H7 (cell line): Measurements from ENCODE around the gene RYR1. TPM values are rescaled to one million over a fixed set of nuclear protein-coding genes. Genes with fewer than 3 reads are reported as not detected.
"Not testable (repeated sequence)": the region's sequence is repeated elsewhere in the genome, so short reads cannot be mapped to it uniquely, and the experiment has no call there.

ENCODE experiments used
- DNase-seq: peaks from one replicate; pipeline ENCODE4 v3.0.0; 2012
- H3K27me3 ChIP-seq: 2 replicates; pipeline ENCODE4 v1.6.0; 2011; ENCODE audit warnings: mild to moderate bottlenecking, low read length; ENCODE audit not compliant: control insufficient read depth, insufficient read depth
- H3K36me3 ChIP-seq: replicated peaks from 2 replicates; pipeline ENCODE4 v1.5.1; 2011; ENCODE audit warnings: low read length; ENCODE audit not compliant: control insufficient read depth, insufficient read depth
- H3K4me3 ChIP-seq: 2 replicates; pipeline ENCODE4 v1.5.1; 2011; ENCODE audit warnings: low read depth, mild to moderate bottlenecking, control low read depth, low read length, moderate library complexity; ENCODE audit not compliant: insufficient read depth
- total RNA-seq: library from RNA; depleted of rRNA; stranded (reverse); fragments of >200 nt; shearing (Covaris generic); gene quantifications from 2 replicates; pipeline ENCODE4 v1.2.3, GENCODE V29; 2014

RYR1 gene
- total RNA-seq, 1 experiment from 2014 or later, result 17.9 TPM

GRCh38 chr19:38391911-38392464, 41.5 kb upstream of the RYR1 start:
- DNase-seq, result peak; percentile 59
- Histone ChIP-seq H3K27me3 (peaks cover 10% of the 10 kb centered on the region), H3K36me3 (peaks cover 4% of the 10 kb centered on the region), H3K4me3 (no peak overlapping the region)

GRCh38 chr19:38392707-38393308, 40.7 kb upstream of the RYR1 start:
- Histone ChIP-seq H3K4me3 (no peak overlapping the region), H3K27me3 (peaks cover 16% of the 10 kb centered on the region), H3K36me3 (peaks cover 4% of the 10 kb centered on the region)
- no peak for DNase-seq

DNA sequence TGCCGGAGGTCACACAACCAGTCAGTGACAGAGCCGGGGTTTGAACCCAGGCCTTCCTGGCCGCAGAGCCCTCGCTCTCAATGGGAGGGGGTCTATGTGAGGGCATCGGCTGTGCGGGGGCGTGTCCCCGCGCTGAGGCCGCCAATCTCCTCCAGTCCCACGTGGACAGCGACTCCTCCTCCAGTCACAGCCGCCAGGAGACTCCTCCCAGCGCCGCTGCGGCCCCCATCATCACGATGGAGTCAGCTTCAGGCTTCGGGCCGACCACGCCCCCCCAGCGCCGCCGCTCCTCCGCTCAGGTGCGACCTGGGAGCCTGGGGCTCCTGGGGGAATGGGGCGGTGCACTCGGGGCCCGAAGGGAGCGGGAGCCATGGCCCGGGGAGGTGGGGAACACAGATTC, 39.0 kb upstream of the RYR1 start:
- peaks cover 4% of the 10 kb centered on the region for H3K36me3 ChIP-seq
- peaks cover 23% of the 10 kb centered on the region for H3K27me3 ChIP-seq
- H3K4me3 ChIP-seq, result peak overlapping the region; percentile 31
- DNase-seq, result peak; percentile 98

DNA sequence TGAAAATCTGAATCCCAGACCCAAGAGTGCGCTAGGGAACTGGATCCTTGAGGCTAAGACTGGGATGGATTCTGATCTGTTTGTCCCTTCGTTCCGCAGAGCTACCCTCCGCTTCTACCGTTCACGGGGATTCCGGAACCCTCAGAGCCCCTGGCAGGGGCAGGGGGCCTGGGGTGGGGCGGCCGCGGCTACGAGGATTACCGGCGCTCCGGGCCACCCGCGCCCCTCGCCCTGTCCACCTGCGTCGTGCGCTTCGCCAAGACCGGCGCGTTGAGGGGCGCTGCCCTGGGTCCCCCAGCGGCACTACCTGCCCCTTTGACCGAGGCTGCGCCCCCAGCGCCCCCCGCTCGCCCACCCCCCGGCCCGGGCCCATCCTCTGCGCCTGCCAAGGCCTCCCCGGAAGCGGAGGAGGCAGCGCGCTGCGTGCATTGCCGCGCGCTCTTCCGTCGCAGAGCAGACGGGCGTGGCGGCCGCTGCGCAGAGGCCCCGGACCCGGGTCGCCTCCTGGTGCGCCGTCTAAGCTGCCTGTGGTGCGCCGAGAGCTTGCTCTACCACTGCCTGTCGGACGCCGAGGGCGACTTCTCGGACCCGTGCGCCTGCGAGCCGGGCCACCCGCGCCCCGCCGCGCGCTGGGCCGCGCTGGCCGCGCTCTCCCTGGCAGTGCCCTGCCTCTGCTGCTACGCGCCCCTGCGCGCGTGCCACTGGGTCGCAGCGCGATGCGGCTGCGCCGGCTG, 37.9 kb upstream of the RYR1 start:
- H3K36me3 ChIP-seq, result peaks cover 4% of the 10 kb centered on the region
- no peak overlapping the region for H3K4me3 ChIP-seq
- H3K27me3 ChIP-seq, result peaks cover 30% of the 10 kb centered on the region
- no peak for DNase-seq

- Histone ChIP-seq H3K4me3 (no peak overlapping the region), H3K27me3 (peaks cover 41% of the 10 kb centered on the region), H3K36me3 (no peaks in the 10 kb centered on the region)
- no peak for DNase-seq
Observed at GRCh38 chr19:38399081-38399480, 34.4 kb upstream of the RYR1 start.

DNA sequence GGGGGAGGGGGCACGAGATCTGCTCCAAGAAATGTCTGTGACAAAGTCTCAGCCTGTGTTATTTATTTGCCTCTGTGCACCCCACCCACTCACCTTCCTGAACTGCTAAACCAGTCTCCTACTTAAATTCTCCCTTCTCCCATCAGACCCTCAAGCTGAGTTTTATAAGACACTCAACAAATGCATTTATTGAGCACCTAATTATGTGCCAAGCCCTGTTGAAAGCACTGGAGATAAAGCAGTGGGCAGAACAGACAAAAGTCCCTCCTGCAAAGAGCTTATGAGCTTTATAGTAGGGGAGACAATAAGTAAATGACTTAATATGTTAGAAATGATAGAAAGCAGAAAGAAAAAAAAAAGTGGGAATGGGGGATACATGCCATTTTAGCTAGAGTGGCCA, 34.0 kb upstream of the RYR1 start:
- Histone ChIP-seq H3K27me3 (peaks cover 43% of the 10 kb centered on the region), H3K4me3 (no peak overlapping the region), H3K36me3 (no peaks in the 10 kb centered on the region)
- no peak for DNase-seq

- no peak for DNase-seq
- Histone ChIP-seq H3K27me3 (peaks cover 43% of the 10 kb centered on the region), H3K36me3 (no peaks in the 10 kb centered on the region), H3K4me3 (no peak overlapping the region)
Observed at GRCh38 chr19:38400361-38400760, 33.1 kb upstream of the RYR1 start.

DNA sequence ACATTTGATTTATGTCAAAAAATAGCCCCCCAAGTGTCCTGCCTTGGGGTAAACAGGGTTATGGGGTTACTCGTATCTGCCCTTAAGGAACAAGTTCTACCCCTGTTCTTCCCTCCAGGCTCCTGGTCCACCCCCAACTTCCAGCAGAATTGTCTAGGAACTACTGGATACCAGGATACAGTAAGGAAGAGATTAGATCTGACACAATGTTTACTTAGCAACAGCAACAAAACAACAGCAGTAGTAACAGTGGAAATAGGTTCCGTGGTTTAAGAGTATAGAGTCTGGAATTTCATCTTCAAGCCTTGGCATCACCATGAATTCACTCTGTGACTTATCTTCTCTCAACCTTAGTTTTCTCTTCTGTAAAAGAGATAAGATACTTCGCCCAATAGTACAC, 32.3 kb upstream of the RYR1 start:
- Histone ChIP-seq H3K27me3 (peaks cover 41% of the 10 kb centered on the region), H3K4me3 (no peak overlapping the region)

GRCh38 chr19:38402623-38402966, 30.9 kb upstream of the RYR1 start:
- Histone ChIP-seq H3K4me3 (peak overlapping the region; percentile 22; the same call in 1 of the 2 replicates), H3K27me3 (peaks cover 29% of the 10 kb centered on the region), H3K36me3 (no peaks in the 10 kb centered on the region; the same call in 1 of the 2 replicates)
- DNase-seq, result no peak

More for the DNA sequence above, 32.3 kb upstream of the RYR1 start:
- no peak for DNase-seq
- no peaks in the 10 kb centered on the region for H3K36me3 ChIP-seq

DNA sequence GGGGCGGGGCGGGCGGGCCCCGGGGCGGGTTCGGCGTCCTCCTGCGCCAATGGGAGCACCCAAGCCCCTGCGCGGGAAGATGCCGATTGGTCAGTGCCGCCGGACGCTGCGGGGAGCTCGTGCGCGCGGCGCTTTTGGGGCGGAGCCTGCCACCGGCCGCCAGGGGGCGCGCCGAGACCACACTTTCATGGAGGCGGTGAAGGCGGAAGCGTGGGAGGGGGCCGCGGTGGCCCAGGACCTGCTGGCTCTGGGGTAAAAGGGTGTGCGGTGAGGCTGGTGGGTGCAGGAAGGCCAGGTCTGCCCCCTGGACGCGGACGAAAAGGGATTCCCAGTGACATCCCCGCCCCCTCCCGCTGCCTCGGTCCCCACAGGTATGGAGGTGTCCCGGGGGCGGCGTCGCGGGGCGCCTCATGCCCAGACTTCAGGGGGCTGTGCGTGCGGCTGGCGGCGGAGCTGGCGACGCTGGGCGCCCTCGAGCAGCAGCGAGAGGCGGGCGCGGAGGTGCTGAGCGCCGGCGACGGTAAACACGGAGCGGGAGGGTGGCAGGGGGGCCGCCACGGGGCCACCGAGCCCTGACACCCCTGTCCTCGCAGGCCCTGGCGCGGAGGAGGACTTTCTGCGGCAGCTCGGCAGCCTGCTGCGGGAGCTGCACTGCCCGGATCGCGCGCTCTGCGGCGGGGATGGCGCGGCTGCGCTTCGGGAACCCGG, 30.4 kb upstream of the RYR1 start, which contains the start of gene FAM98C:
Gene FAM98C (plus strand): TSS at position 127 of the 708 bp plus-strand sequence. CDS start 61 bp downstream, at position 188.
- Histone ChIP-seq H3K4me3 (peak within 1 kb of the TSS; percentile 66), H3K36me3 (no peaks in the 10 kb centered on the region; the same call in 1 of the 2 replicates), H3K27me3 (peaks cover 26% of the 10 kb centered on the region)
- DNase-seq, result peak; percentile 100

DNA sequence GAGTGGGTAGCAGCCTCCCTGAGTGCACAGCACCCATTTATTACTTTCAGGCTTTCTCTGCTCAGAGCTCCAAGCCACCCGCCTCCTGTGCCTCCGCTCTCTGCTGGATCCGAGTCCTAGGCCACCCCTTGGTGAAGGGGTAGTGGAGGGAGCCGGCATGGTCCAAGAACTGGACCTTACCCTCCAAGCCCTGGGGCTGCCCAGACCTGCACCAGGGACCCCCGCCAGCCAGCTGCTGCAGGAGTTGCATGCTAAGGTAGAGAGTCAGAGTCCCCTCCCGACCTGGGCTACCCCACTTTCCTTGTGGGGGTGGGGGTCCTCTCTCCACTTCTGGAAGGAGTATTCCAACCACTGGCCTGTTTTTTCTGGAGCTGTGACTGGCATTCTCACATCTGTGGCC, 28.6 kb upstream of the RYR1 start:
- Histone ChIP-seq H3K27me3 (peaks cover 17% of the 10 kb centered on the region), H3K4me3 (no peak overlapping the region), H3K36me3 (no peaks in the 10 kb centered on the region; the same call in 1 of the 2 replicates)
- DNase-seq, result no peak

- DNase-seq, result no peak
- H3K27me3 ChIP-seq, result peaks cover 14% of the 10 kb centered on the region
- no peaks in the 10 kb centered on the region; the same call in 1 of the 2 replicates for H3K36me3 ChIP-seq
- H3K4me3 ChIP-seq, result no peak overlapping the region
Observed at GRCh38 chr19:38405276-38405675, 28.2 kb upstream of the RYR1 start.

DNA sequence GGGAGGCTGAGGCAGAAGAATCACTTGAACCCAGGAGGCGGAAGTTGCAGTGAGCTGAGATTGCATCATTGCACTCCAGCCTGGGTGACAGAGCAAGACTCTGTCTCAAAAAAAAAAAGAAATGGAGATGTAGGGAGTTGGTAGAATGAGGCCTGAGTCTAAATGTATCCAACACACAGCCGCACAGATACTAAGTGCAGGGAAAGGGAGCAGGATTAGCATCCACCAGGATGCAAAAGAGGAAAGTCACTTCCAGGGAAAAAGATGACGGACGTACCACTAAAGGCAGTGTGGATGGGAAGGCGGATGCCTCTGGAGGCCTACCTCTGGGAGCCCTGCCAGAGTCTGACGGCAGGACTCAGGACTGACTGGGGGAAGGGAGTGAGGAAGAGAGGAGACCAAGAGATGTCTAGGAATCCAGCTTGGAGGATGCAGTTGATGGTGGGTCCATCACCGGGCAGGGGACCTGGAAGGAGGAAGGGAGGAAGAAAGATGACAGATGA, 23.8 kb upstream of the RYR1 start:
- Histone ChIP-seq H3K27me3 (no peaks in the 10 kb centered on the region; the same call in 1 of the 2 replicates), H3K36me3 (no peaks in the 10 kb centered on the region; the same call in 1 of the 2 replicates), H3K4me3 (no peak overlapping the region)
- no peak for DNase-seq

DNA sequence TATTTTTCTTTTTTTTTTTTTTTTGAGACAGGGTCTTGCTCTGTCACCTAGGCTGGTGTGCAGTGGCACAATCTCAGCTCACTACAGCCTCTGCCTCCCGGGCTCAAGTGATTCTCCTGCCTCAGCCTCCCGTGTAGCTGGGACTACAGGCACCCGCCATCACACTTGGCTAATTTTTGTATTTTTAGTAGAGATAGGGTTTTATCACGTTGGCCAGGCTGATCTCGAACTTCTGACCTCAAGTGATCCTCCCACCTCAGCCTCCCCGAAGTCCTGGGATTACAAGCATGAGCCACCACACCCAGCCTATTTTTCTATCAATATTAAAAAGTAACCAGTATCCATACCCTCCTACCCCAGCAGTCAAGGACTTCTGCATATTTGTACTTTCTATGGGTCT, 23.1 kb upstream of the RYR1 start:
- not testable (repeated sequence) for DNase-seq

More for the DNA sequence above, 23.1 kb upstream of the RYR1 start:
- not testable (repeated sequence) for H3K36me3 ChIP-seq, H3K4me3 ChIP-seq, H3K27me3 ChIP-seq
